K562 (cell line): ENCODE measurements around the gene PPY. TPM values are rescaled to one million over a fixed set of nuclear protein-coding genes. Genes with fewer than 3 reads are reported as not detected.

Source experiments
- ATAC-seq: fragments of 200-7000 bp; cut with Tn5 transposase; 3 replicates; pipeline ENCODE4 v1.9.1; 2020; ENCODE audit warnings: moderate library complexity
- BruUV-seq: library from RNA; stranded (reverse); fragments of 400-500 nt; replicated peaks from 2 replicates; lab custom pipeline; 2021; lab: Mats Ljungman, UMichigan
- CTCF ChIA-PET: fragments of 300-600 bp; formaldehyde crosslinking; extraction: SDS; loops from one replicate; lab custom pipeline; 2021; ENCODE audit warnings: low intra/inter-chr PET ratio; lab: Yijun Ruan, JAX
- POLR2A ChIA-PET: fragments of 300-600, 350-650 bp; sonication (Branson Sonifier 250); formaldehyde crosslinking; extraction: SDS; loops from one replicate; lab custom pipeline; 2021; ENCODE audit warnings: antibody characterized with exemption, inconsistent platforms; lab: Yijun Ruan, JAX
- DNase-seq, 4 experiments: peaks; one replicate each; pipeline versions ENCODE4 v3.0.0 to v3.0.0-alpha.2; 2011 to 2018; ENCODE audit warnings: low spot score in 3 of 4, mixed read lengths in 3 of 4; ENCODE audit errors: extremely low read depth in 1 of 4
- FAIRE-seq: peaks from 2 replicates; lab custom pipeline; 2011; peaks lifted over from hg19 to GRCh38; lab: Jason Lieb, UNC
- H2AFZ ChIP-seq: 2 replicates; pipeline ENCODE4 v1.6.0; 2011; ENCODE audit warnings: low read depth, low read length, control low read depth, inconsistent platforms
- H3K27ac ChIP-seq: fragments of 200-600 bp; 3 replicates; pipeline ENCODE4 v1.8.0; 2011; ENCODE audit warnings: low read depth, mild to moderate bottlenecking, control low read depth, inconsistent platforms, low read length, moderate library complexity, mixed read lengths; ENCODE audit errors: extremely low read depth
- H3K27me3 ChIP-seq, 2 experiments: fragments of 300-600 bp in 1 of 2; 2 replicates in 1 of 2; 3 replicates in 1 of 2; pipeline versions ENCODE4 v1.6.0 to v1.8.0; 2011; ENCODE audit warnings: inconsistent platforms in 2 of 2, low read length in 2 of 2, mild to moderate bottlenecking in 1 of 2, mixed read lengths in 1 of 2, moderate library complexity in 1 of 2; ENCODE audit not compliant: control insufficient read depth in 2 of 2, insufficient read depth in 2 of 2
- H3K36me3 ChIP-seq: fragments of 300-600 bp; 3 replicates; pipeline ENCODE4 v1.8.0; 2011; ENCODE audit warnings: mild to moderate bottlenecking, low read length, inconsistent platforms; ENCODE audit not compliant: control insufficient read depth, insufficient read depth
- H3K4me1 ChIP-seq, 2 experiments: fragments of 200-600 bp in 1 of 2; replicated peaks in 1 of 2; 2 replicates in 1 of 2; 3 replicates in 1 of 2; pipeline versions ENCODE4 v1.5.1 to v1.8.0; 2011; ENCODE audit warnings: inconsistent platforms in 2 of 2, low read length in 2 of 2, mild to moderate bottlenecking in 1 of 2, mixed read lengths in 1 of 2, moderate library complexity in 1 of 2; ENCODE audit not compliant: control insufficient read depth in 2 of 2, insufficient read depth in 2 of 2
- H3K4me2 ChIP-seq: 2 replicates; pipeline ENCODE4 v1.6.1; 2011; ENCODE audit warnings: low read length, control low read depth, inconsistent platforms, mixed read lengths; ENCODE audit not compliant: insufficient read depth
- H3K4me3 ChIP-seq: fragments of 200-600 bp; sonication (generic), shearing (Covaris generic); 2 replicates; pipeline ENCODE4 v1.5.1; 2016; ENCODE audit warnings: control low read depth, inconsistent platforms
- H3K79me2 ChIP-seq: fragments of 200-600 bp; 3 replicates; pipeline ENCODE4 v1.8.0; 2011; ENCODE audit warnings: low read length, inconsistent platforms; ENCODE audit not compliant: control insufficient read depth, insufficient read depth
- H3K9ac ChIP-seq, 2 experiments: 2 replicates each; pipeline versions ENCODE4 v1.6.0 to v1.6.1; 2011; ENCODE audit warnings: low read depth in 2 of 2, low read length in 2 of 2, control low read depth in 1 of 2, inconsistent platforms in 1 of 2, mild to moderate bottlenecking in 1 of 2, mixed read lengths in 1 of 2; ENCODE audit not compliant: insufficient read depth in 1 of 2
- H3K9me1 ChIP-seq: one replicate; pipeline ENCODE4 v1.6.0; 2011; ENCODE audit warnings: inconsistent platforms, mild to moderate bottlenecking, low read length, moderate library complexity; ENCODE audit not compliant: control insufficient read depth, insufficient read depth
- H3K9me3 ChIP-seq: replicated peaks from 2 replicates; pipeline ENCODE4 v1.5.1; 2011; ENCODE audit warnings: low read depth, low read length, inconsistent platforms; ENCODE audit not compliant: control insufficient read depth, insufficient read depth
- H4K20me1 ChIP-seq: replicated peaks from 2 replicates; pipeline ENCODE4 v1.6.1; 2011; ENCODE audit warnings: low read length, inconsistent platforms, mixed read lengths; ENCODE audit not compliant: control insufficient read depth, insufficient read depth
- ARID2 ChIP-seq: fragments of 450-650 bp; IDR thresholded peaks from 2 replicates; pipeline ENCODE4 v1.6.1; 2017; ENCODE audit warnings: antibody characterized with exemption, mild to moderate bottlenecking
- ARID3B ChIP-seq: fragments of 250-450 bp; sonication (Bioruptor Pico); IDR thresholded peaks from 2 replicates; pipeline ENCODE4 v1.4.0; 2020; ENCODE audit warnings: borderline replicate concordance
- CCNT2 ChIP-seq: IDR thresholded peaks from 2 replicates; pipeline ENCODE4 v1.6.1; 2011; ENCODE audit warnings: borderline replicate concordance, low read depth, mild to moderate bottlenecking, moderate library complexity, mixed read lengths, low read length; ENCODE audit not compliant: insufficient read length; ENCODE audit errors: extremely low read depth
- CHCHD3 ChIP-seq: fragments of 250-450 bp; sonication (Bioruptor Pico); IDR thresholded peaks from 2 replicates; pipeline ENCODE4 v2.1.2; 2022; ENCODE audit warnings: mild to moderate bottlenecking
- FOXK1 ChIP-seq: sonication (generic); formaldehyde crosslinking; IDR thresholded peaks from 2 replicates; pipeline ENCODE4 v1.8.0; 2022; ENCODE audit warnings: missing genetic modification reagents, mild to moderate bottlenecking, borderline replicate concordance
- GTF2A2 ChIP-seq: IDR thresholded peaks from 2 replicates; pipeline ENCODE4 v1.6.1; 2016; ENCODE audit warnings: mild to moderate bottlenecking, missing genetic modification characterization, missing compliant biosample characterization
- POLR2AphosphoS2 ChIP-seq: IDR thresholded peaks from 2 replicates; pipeline ENCODE4 v1.6.1; 2012; ENCODE audit warnings: low read length, improper control_type of control experiment
- TBL1XR1 ChIP-seq, 2 experiments: IDR thresholded peaks; 2 replicates each; pipeline ENCODE4 v1.6.1; 2012; ENCODE audit warnings: improper control_type of control experiment in 2 of 2, low read length in 2 of 2, mild to moderate bottlenecking in 1 of 2
- TCF7L2 ChIP-seq: fragments of 150-350 bp; IDR thresholded peaks from 2 replicates; pipeline ENCODE4 v1.6.1; 2016; ENCODE audit warnings: low read depth, mild to moderate bottlenecking, low read length, moderate library complexity
- TGIF2 ChIP-seq: sonication (generic); formaldehyde crosslinking; IDR thresholded peaks from 2 replicates; pipeline ENCODE4 v1.8.1; 2022; ENCODE audit warnings: mild to moderate bottlenecking, missing genetic modification reagents, moderate library complexity
- ZNF134 ChIP-seq: fragments of 250-450 bp; sonication (Bioruptor Pico); conservative IDR thresholded peaks from 2 replicates; pipeline ENCODE4 v1.4.0; 2020
- ZNF165 ChIP-seq: fragments of 250-450 bp; sonication (Bioruptor Pico); IDR thresholded peaks from 2 replicates; pipeline ENCODE4 v1.4.0; 2020; ENCODE audit warnings: borderline replicate concordance
- WGBS: fragments of 100-300 bp; shearing (Covaris generic); methylation state at CpG from one replicate; pipeline ENCODE4 v1.1.6; 2016; ENCODE audit warnings: low coverage, mixed read lengths; ENCODE audit not compliant: insufficient coverage; ENCODE audit errors: missing lambda C conversion rate; 5-methylcytosine and 5-hydroxymethylcytosine counted together
- in situ Hi-C: fragments of 300-500 bp; cut with MboI; formaldehyde crosslinking; loops from 4 replicates; pipeline ENCODE4 v1.15.0; 2018; ENCODE audit warnings: inconsistent platforms, mixed read lengths
- intact Hi-C: fragments of 100-400 bp; cut with micrococcal nuclease; formaldehyde crosslinking; loops from 2 replicates; pipeline ENCODE4 v1.14.2; 2022
- polyA plus RNA-seq, 8 experiments: library from polyadenylated mRNA; depleted of rRNA in 4 of 8; stranded (reverse) in 5 of 8; unstranded in 3 of 8; fragments of >200 nt; fragmentation: Nextera tagmentation in 2 of 8; fragmentation: Illumina TruSeq in 1 of 8; extraction: Ambion mirVana in 2 of 8; extraction: Trizol in 1 of 8; gene quantifications; 2 replicates each; pipeline versions ENCODE4 v1.2.1 to v1.2.3, GENCODE V29; 2011 to 2014; ENCODE audit warnings: inconsistent platforms in 1 of 8, missing spikeins in 1 of 8
- total RNA-seq, 7 experiments: library from RNA; depleted of rRNA in 6 of 7; stranded (reverse); fragments of >200 nt in 6 of 7; fragmentation: Illumina TruSeq in 2 of 7; extraction: Trizol in 2 of 7; gene quantifications; 2 replicates each; pipeline versions ENCODE4 v1.2.1 to v1.2.3, GENCODE V29; 2011 to 2021; ENCODE audit warnings: low replicate concordance in 1 of 7

Gene PPY
- total and polyA plus RNA-seq, 9 of the 15 experiments (the other 6 are each of a cell fraction or from before 2014, with no cell fraction given): not detected

DNA sequence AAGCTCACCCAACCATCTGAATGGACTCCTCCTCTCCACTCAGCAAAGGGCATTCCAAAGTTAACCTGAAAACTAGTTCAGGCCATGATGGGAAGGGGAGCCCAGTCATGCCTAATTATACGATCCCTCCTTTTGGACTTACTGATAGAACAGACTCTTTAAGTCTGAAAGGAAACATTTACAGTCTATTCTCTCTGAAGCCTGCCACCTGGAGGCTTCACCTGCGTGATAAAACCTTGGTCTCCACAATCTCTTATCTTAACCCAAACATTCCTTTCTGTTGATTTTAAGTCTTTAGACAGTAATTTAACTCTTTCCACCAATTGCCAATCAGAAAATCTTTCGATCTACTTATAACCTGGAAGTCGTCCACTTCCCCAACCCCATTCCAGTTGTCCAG lies 25.9 kb downstream of the PPY start:
- intact Hi-C loops: no loop called here
- no peak for TF ChIP-seq GTF2A2
- TF ChIP-seq CCNT2: no peak
- TF ChIP-seq ARID3B: no peak
- TF ChIP-seq ZNF134 (CRISPR knock-in tag): no peak
- TF ChIP-seq CHCHD3 (CRISPR knock-in tag): no peak
- TF ChIP-seq ARID2: no peak
- no peak for TF ChIP-seq TBL1XR1 (IDR thresholded peaks at IDR 0.05; ENCODE audit: low read length in 2 of 2)
- no peak for TF ChIP-seq POLR2AphosphoS2
- TF ChIP-seq TGIF2 (CRISPR knock-in tag): no peak
- no peak for TF ChIP-seq FOXK1
- no peak for TF ChIP-seq TCF7L2
- no peak for TF ChIP-seq ZNF165 (CRISPR knock-in tag)
- H3K4me2 ChIP-seq: no peak overlapping the region
- no peaks in the 10 kb centered on the region for H3K36me3 ChIP-seq
- no peak overlapping the region for H3K27ac ChIP-seq
- no peaks in the 10 kb centered on the region for H4K20me1 ChIP-seq
- H3K9me3 ChIP-seq: no peaks in the 10 kb centered on the region
- BruUV-seq: no TSS peak
- no peak overlapping the region for H2AFZ ChIP-seq
- H3K79me2 ChIP-seq: no peaks in the 10 kb centered on the region
- ChIA-PET CTCF (no interaction called here), POLR2A (interaction anchor here (1.0 kb wide), 2 partner anchors 8 to 70 kb away, joined by 3 read pairs; no protein-coding TSS in a partner anchor)
- no peak overlapping the region for H3K9ac ChIP-seq
- peaks cover 9 to 60% of the 10 kb centered on the region in 2 experiments; a peak in 4 of 5 replicates for H3K27me3 ChIP-seq
- in situ Hi-C loops: no loop called here
- FAIRE-seq (no peak), DNase-seq (no peak), ATAC-seq (no peak)
- no peaks in the 10 kb centered on the region for H3K9me1 ChIP-seq
- no peak overlapping the region for H3K4me3 ChIP-seq
- H3K4me1 ChIP-seq: peaks cover 0 to 10% of the 10 kb centered on the region in 2 experiments; a peak in 2 of 5 replicates
- 3% methylated on average over 4 of the region's 4 CpGs for WGBS
